Measurements from ENCODE around the gene RFTN1.

Gene RFTN1

DNA sequence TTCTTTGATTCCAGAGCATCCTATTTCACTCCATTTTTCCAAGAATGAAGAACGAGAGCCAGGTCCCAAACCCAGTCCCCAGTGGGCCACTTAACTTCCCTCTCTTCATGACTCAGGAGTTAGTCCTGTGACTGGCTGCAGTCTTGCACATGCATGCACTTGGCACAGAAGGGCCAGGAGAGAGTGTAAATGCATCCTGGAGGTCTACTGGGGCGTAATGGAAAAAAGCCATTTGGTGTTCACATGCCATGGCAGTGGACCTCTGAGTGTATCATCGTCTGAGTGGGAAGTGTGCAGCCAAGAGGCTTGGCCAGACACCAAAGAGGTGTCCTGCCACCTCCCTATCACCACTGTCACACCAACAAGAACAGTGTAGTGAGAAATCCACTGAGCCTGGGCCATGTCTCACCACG, 15.1 kb upstream of the RFTN1 start:
- no peak for TF ChIP-seq CTCF (IDR thresholded peaks at IDR 0.05; ENCODE audit: low read depth, low read length, poor library complexity, severe bottlenecking)
- TF ChIP-seq EZH2phosphoT487 (IDR thresholded peaks at IDR 0.05; ENCODE audit: borderline replicate concordance, low read length): no peak
- Histone ChIP-seq H3K9me3 (ENCODE audit: control insufficient read depth, insufficient read depth, low read length) (no peaks in the 10 kb centered on the region), H4K20me1 (ENCODE audit: control insufficient read depth, insufficient read depth, low read depth, low read length) (no peaks in the 10 kb centered on the region), H3K4me2 (ENCODE audit: low read length) (no peak overlapping the region), H3K36me3 (ENCODE audit: control insufficient read depth, low read length) (no peaks in the 10 kb centered on the region), H3K4me1 (ENCODE audit: control insufficient read depth, low read length) (peaks cover 69% of the 10 kb centered on the region), H3K79me2 (ENCODE audit: control insufficient read depth, low read length) (no peaks in the 10 kb centered on the region), H3K9me2 (replicated peaks; ENCODE audit: control insufficient read depth, low read length) (no peaks in the 10 kb centered on the region), H3K27ac (ENCODE audit: low read depth, low read length) (no peak overlapping the region), H3K27me3 (ENCODE audit: control insufficient read depth, low read length) (no peaks in the 10 kb centered on the region), H3K4me3 (ENCODE audit: low read length) (no peak overlapping the region), H3F3A (ENCODE audit: control insufficient read depth, insufficient read depth) (no peaks in the 10 kb centered on the region)

DNA sequence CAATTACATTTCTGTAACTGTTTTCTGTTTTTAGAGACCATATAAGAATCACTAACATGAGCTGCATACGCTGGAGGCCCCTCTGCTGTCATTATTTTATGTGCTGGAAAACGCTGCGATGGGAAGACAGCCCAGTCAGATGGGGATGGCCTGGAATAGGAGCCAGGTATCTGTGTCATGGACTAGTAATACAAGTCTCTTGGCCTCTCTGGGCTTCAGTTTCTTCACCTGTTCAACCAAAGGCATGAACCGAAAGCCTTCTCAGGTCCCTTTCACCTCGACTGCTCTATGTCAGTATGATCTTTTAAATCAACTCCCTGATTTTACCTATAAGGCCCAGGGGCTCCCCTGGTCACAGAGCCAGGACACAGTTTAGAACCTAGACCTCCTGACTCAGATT, 14.6 kb upstream of the RFTN1 start:
- Histone ChIP-seq H3K4me1 (ENCODE audit: control insufficient read depth, low read length) (peaks cover 74% of the 10 kb centered on the region), H3K9me3 (ENCODE audit: control insufficient read depth, insufficient read depth, low read length) (no peaks in the 10 kb centered on the region), H3K79me2 (ENCODE audit: control insufficient read depth, low read length) (no peaks in the 10 kb centered on the region), H4K20me1 (ENCODE audit: control insufficient read depth, insufficient read depth, low read depth, low read length) (no peaks in the 10 kb centered on the region), H3K4me2 (ENCODE audit: low read length) (no peak overlapping the region), H3F3A (ENCODE audit: control insufficient read depth, insufficient read depth) (no peaks in the 10 kb centered on the region), H3K4me3 (ENCODE audit: low read length) (no peak overlapping the region), H3K9me2 (replicated peaks; ENCODE audit: control insufficient read depth, low read length) (no peaks in the 10 kb centered on the region), H3K27me3 (ENCODE audit: control insufficient read depth, low read length) (no peaks in the 10 kb centered on the region), H3K27ac (ENCODE audit: low read depth, low read length) (no peak overlapping the region), H3K36me3 (ENCODE audit: control insufficient read depth, low read length) (no peaks in the 10 kb centered on the region)
- TF ChIP-seq EZH2phosphoT487 (IDR thresholded peaks at IDR 0.05; ENCODE audit: borderline replicate concordance, low read length): no peak
- no peak for TF ChIP-seq CTCF (IDR thresholded peaks at IDR 0.05; ENCODE audit: low read depth, low read length, poor library complexity, severe bottlenecking)

DNA sequence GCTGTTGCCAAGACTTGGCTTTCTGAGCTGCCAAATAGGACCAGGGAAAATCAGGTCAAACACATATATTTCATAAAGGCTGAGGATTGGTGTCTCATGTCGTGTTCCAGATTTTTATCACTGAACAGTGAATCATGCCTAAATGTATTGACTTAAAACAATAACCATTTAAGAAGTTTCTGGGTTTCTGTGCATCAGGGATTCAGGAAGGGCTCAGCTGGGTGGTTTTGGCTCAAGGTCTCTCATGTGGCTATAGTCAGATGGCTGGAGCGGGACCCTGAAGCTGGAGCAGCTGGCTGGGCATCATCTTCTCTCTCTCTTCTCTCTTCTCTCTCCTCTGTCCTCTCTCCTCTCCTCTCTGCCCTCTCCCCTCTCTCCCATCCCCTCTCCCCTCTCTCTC, 10.7 kb upstream of the RFTN1 start:
- TF ChIP-seq EZH2phosphoT487 (IDR thresholded peaks at IDR 0.05; ENCODE audit: borderline replicate concordance, low read length): no peak
- Histone ChIP-seq H3F3A (ENCODE audit: control insufficient read depth, insufficient read depth) (peaks cover 15% of the 10 kb centered on the region), H3K4me3 (ENCODE audit: low read length) (no peak overlapping the region), H3K36me3 (ENCODE audit: control insufficient read depth, low read length) (no peaks in the 10 kb centered on the region), H4K20me1 (ENCODE audit: control insufficient read depth, insufficient read depth, low read depth, low read length) (no peaks in the 10 kb centered on the region), H3K9me2 (replicated peaks; ENCODE audit: control insufficient read depth, low read length) (no peaks in the 10 kb centered on the region), H3K27me3 (ENCODE audit: control insufficient read depth, low read length) (no peaks in the 10 kb centered on the region), H3K9me3 (ENCODE audit: control insufficient read depth, insufficient read depth, low read length) (no peaks in the 10 kb centered on the region), H3K4me2 (ENCODE audit: low read length) (no peak overlapping the region), H3K79me2 (ENCODE audit: control insufficient read depth, low read length) (no peaks in the 10 kb centered on the region), H3K4me1 (ENCODE audit: control insufficient read depth, low read length) (peaks cover 77% of the 10 kb centered on the region), H3K27ac (ENCODE audit: low read depth, low read length) (no peak overlapping the region)

DNA sequence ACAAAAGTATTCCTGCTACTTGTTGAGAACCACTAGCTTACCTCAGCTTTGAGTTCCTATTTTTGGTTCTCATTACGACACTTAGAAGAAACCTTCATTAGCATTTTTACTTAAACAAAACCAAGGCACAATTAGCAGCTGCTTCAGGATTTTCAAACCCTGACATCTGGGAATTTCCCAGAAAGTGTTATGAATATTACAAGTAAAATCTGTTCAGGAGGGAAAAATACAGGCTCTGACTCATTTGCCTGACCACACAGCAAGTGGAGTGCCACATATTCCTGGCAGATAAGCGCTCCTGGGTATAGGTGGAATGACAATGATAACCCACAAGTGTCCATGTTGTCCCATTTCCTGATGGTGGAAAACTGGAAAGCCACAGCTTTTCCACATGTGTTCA, 10.3 kb upstream of the RFTN1 start:
- TF ChIP-seq CTCF (IDR thresholded peaks at IDR 0.05; ENCODE audit: low read depth, low read length, poor library complexity, severe bottlenecking) (no peak), EZH2phosphoT487 (IDR thresholded peaks at IDR 0.05; ENCODE audit: borderline replicate concordance, low read length) (no peak)
- Histone ChIP-seq H3K27me3 (ENCODE audit: control insufficient read depth, low read length) (no peaks in the 10 kb centered on the region), H3K4me1 (ENCODE audit: control insufficient read depth, low read length) (peaks cover 77% of the 10 kb centered on the region), H3K27ac (ENCODE audit: low read depth, low read length) (no peak overlapping the region), H3K4me3 (ENCODE audit: low read length) (no peak overlapping the region), H3K4me2 (ENCODE audit: low read length) (peak overlapping the region; percentile 82), H3K9me3 (ENCODE audit: control insufficient read depth, insufficient read depth, low read length) (peaks cover 1% of the 10 kb centered on the region; the same call in 1 of the 2 replicates), H3K9me2 (replicated peaks; ENCODE audit: control insufficient read depth, low read length) (no peaks in the 10 kb centered on the region), H3K36me3 (ENCODE audit: control insufficient read depth, low read length) (no peaks in the 10 kb centered on the region), H4K20me1 (ENCODE audit: control insufficient read depth, insufficient read depth, low read depth, low read length) (no peaks in the 10 kb centered on the region), H3K79me2 (ENCODE audit: control insufficient read depth, low read length) (no peaks in the 10 kb centered on the region), H3F3A (ENCODE audit: control insufficient read depth, insufficient read depth) (peaks cover 15% of the 10 kb centered on the region)

Data from DOHH2 (cell line).